ENCODE data around the gene AIFM1.
"Not testable (repeated sequence)": the region's sequence is repeated elsewhere in the genome, so short reads cannot be mapped to it uniquely, and the experiment has no call there.

The AIFM1 gene

DNA sequence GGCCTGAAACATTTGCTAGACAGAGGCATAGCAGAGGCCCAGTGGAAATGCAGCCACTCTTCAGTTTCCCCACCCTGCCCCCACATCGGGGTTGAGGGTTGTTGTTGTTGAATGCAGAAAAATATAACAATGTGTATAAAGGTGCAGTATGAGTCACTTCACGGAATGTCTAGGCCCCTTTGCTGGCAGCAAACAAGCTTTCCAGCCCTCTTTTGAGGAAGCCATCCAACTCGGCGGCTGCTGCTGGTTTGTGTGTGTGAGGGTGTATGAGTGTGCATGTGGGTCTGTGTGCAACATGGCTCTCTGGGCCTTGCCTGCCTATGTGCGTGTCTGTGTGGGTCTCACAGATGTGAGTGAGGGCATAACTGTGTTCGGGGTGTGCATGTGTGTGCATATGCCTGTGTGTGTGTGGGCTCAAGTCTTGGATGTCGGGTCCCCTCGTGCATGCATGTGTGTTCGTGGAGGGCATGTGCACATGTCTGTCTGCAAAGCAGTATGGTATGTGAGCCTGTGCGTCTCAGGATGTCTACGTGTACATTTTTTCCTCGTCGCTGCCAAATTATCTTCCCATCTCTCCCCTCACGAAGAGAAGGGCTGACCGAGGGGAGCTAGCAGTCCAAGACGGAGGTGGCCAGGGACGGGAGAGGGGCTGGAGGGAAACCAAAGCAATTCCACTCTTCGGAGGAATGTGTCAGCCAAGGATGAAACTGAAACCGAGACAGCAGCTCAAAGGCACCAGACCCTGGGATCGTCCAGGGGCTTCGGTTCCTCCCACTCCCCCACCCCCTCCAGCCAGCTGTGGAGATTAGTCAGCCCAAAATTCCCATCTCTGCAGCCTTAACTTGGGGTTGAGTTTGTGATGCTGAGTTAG lies 47.0 kb downstream of the AIFM1 start:
- DNase-seq (ENCODE audit: low read depth), result no peak

DNA sequence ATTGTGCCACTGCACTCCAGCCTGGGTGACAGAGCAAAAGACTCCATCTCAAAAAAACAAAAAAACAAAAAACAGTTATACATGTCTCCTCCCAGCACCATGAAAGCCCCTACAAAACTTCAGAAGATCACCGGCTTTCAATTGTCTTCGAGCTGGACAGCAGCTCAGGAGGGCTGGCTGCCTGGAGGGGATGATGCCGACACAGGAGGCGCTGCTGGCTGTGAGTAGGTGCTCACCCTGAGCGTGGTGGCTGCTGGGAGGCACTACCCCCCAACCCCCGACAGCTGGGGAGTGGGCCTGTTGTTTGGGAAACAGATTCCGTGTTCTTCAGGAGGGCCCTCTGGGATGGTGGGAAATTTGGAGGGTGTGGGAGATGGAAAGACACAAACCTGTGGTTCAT lies 48.5 kb downstream of the AIFM1 start:
- no peak for DNase-seq (ENCODE audit: low read depth)

DNA sequence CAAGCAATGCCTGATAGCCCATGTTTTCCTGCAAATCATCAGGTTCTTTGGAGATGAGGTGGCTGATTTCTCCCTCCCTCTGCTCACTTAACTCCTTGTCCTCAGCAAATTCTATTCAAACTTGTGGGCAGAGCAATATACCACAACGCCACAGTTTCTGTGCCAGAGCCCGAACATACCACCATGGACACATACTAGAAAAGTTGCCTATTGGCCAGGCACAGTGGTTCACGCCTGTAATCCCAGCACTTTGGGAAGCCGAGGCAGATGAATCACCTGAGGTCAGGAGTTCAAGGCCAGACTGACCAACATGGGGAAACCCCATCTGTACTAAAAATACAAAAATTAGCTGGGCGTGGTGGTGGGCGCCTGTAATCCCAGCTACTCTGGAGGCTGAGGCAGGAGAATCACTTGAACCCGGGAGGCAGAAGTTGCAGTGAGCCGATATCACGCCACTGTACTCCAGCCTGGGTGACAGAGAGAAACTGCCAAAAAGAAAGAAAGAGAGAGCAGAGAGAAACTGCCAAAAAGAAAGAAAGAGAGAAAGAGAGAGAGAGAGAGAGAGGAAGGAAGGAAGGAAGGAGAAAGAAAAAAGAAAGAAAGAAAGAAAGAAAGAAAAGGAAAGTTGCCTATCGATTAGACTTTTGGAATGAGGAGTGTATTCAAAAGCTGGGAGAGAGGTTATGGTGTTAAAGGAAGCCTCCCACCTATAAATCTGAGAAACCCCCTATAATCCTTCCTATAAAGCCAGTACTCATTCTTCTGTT lies 50.3 kb downstream of the AIFM1 start:
- not testable (repeated sequence) for DNase-seq (ENCODE audit: low read depth)

DNA sequence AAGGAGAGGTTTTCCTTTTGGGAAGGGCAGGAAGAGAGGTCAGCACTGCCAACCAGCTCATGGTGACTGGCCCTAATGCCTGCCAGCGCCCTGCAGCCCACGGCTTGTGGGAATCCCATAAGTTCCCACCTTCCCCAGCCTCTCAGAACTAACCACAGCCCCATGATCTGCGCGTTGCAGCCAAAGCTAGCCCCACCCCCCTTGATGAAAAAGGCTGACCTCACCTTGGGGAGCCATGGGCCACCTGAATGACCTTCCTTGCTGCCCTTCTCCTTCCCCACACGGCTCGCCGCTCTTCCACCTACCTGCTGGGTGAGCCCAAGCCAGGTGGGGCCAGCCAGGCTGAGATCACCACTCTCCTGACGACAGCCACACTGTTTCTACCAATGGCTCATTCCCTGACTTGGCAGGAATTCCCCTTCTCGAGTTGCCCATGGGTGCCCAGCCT lies 51.5 kb downstream of the AIFM1 start:
- DNase-seq (ENCODE audit: low read depth), result no peak

DNA sequence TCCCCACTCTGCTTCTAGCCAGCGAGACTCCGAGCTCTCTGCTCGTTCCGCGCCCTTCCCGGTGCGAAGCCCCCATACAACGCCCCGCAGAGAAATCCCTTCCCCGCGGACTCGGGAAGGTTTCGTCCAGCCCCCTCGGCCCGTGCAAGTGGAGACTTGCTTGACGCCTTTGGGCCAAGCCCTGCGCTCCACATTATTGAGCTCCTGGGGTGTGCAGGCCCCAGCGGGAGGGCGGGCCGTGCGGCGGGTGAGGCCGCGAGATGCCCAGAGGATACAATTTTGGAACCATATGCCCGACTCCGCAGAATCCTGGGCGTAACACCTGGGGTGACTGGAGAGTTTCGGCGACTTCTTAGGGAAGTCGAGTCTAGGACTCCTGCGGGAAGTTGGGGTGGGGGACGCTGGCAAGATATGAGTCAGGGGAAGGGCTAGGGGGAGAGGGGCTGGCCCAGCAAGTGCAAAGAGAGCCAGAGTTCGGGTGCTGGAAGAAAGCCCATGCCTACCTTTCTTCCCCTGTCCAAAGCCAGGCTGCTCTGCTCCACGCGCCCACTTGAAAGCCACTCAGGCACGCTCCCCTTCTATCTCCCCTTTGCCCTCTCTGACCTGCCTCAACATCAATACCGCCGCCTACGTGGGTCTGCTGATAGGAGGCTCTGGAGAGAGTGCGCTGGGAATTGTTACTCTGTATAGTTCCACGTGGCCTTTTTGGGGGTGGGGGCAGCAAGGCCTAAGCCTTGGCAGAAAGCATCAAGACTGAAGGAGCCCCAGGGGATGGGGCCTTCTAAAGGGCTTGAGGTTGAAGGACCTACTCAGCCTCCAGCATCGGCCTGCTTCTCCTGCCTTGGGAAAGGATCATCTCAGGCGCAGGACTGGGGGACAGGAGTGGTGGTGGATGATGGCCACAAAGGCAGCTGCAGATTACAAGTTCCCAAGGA lies 54.2 kb downstream of the AIFM1 start:
- DNase-seq (ENCODE audit: low read depth), result no peak

DNA sequence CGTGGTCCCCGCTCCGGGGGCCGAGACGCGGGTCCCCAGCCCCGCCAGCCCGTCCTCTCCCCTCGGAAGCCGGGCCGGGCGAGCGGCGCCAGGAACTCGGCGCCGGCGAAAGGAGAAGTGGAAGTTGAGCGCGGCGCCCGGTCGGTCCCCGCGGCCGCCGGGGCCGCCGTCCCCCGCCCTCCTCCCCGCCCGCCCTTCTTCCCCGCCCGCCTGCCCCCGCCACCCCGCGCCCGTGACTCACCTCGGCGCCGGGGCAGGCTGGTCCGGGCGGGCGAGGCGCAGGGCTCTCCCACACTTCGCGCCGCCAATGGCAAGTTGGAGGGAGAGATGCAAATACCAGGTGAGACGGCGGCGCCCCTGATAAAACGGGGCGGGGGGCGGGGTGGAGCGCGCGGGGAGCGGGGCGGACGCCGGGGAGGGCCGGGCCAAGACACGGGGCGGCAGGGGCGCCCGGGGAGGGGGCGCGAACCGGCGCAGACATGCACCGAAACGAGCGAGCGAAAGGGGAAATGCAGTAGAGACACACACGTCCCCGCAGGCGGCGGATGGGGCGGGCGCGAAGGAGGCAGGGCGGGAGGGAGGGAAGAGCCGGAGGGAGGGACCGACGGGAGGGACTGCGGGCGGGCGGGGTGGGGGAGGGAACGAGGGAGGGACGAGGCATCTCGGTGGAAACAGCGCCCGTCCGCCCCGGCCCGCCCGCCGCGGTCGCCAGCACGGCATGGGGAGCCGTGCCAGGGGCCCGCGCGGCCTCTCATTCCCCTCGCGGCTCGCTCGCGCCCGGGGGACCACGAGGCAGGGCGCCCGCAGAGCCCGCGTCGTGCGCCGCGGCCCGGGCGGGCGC lies 55.0 kb downstream of the AIFM1 start, which contains the start of gene ELF4:
TSS of gene ELF4 (minus strand) at position 119 of the 841 bp plus-strand sequence. CDS start 29,167 bp downstream, outside the sequence.
- DNase-seq (ENCODE audit: low read depth), result peak; percentile 41

DNA sequence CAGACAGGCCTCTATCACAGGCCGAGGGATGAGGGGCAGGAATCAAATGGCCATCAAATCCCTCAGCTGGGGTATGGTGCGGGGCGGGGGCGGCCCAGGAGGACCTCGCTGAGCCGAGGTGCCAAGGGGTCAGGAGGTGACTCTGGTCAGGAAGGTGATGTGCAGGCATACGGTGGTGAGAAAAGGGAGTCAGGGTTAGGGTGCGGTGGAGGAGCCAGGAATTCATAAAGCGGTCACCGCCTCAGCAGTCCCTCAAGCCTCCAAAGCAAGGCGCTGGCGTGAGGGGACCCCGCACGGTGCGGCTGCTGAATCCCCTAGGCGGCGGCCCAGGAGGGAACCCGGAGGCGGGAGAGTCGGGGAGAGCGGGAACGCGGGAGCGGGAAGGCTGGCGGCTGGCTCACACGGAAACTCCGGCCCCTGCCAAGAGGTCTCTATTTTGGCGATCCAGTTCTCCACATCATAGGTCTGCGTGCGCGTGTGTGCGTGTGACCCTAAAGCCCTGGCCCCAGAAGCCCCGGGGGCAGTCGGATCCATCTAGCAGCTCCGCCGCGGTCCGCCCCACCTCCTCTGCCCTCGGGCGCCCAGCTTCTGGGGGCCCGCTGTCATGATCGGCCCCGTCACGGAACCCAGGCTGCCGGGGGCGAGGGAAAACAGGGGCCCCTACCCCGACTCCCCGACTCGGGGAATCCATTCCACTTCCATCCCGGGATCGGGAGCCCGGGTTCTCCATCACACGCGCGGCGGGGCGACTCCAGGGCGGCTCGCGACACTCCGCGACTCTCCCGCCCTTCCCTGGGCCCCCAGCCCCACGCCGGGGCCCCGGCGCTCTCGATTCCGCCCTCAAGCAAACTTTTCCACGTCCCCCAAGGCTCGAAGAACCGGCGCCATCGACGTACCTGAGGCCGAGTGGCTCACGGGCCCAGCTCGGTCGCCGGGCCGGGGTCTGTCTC lies 55.9 kb downstream of the AIFM1 start:
- DNase-seq (ENCODE audit: low read depth), result no peak

DNA sequence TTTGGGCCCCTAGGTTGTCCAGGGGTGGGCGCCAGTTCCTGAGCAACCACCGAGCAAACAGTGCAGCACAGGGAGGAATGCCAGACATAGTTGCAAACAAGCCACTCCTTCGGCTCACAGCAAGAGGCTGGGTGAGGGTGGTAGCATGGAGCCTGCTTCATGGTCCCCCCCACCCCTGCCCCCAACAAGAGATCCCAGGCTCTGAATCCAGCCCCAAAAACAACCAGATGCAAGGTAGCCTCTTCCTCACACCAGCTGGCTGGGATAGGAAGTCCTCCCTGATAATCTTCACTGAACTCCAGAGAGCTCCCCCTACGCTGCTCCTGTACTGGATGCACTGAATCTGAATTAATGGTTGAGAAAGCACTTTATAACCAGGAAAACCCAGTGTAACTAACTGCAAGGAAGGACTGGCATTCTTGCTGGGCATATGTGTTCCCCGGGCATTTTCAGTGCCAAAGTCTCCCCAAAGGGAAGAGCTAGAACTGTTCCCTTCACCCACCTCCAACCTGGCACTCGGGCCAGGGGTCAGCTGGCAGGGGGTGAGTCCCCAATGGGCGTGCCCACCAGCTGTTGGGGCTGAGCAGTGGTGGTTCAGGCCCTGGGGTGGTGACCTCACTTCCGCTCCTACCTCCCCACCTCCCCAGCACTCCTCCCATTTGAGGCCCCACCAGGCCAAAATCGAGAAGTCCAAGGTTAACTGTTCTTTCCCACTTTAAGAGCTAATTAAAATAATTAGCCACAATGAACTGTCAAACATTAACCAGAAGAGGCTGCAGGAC lies 56.8 kb downstream of the AIFM1 start:
- DNase-seq (ENCODE audit: low read depth), result no peak

DNA sequence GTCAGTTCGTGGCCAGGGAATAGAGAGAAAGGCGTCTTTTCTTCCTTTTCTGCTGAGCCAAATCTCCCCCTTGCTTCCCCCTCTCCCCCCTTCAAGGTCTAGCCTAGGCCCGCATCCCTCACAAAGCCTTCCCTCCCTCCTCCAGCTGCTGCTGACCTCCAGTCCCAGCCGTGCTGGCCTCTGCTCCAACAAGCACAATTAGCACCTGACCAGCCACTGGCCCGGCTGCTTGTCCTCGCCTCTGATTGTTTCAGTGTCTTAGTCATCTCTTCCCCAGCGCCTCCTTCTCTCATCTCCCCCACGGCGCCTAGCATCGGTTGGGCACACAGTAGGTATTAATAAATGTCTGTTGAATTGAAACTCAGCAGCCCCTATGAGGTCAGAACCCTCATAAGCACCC lies 59.6 kb downstream of the AIFM1 start:
- DNase-seq (ENCODE audit: low read depth), result no peak

DNA sequence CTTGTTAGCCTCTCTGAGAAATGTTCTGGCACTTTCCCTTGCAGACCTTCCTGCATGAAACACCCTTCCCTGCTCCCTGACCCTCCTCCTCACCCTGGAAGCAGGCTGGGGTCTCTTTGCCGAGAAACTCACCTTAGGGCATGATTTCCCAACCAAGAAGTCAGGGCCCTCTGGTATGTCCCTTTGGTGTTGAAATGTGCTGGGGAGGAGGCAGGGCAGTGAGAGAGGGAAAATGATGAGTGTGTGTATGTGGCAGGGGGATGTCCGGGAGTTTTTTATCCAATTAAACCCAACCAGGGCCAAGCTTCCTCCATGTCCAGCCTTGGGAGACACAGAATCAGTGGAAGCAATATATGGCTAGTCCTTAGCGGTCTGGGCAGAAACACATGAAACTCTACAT lies 60.4 kb downstream of the AIFM1 start:
- DNase-seq (ENCODE audit: low read depth), result no peak

DNA sequence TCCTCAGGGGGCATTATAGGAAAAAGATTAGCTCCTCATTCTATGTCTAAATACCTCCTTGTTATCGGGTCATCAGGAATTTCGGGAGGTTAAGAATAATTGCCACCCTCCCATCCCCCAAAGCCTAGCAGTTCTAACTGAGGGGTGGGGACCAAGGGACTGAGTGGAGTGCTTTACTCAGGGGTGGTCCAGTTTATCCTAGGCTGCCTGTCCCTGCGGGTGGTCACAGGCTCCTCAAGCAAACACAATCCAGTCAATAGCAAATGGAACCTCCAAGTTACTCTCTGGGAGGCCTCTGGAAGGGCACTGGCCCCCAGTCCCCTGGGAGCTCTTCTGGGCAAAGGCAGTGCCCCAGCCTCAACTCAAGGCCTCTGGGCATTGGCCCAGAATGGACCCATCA lies 62.0 kb downstream of the AIFM1 start:
- no peak for DNase-seq (ENCODE audit: low read depth)

DNA sequence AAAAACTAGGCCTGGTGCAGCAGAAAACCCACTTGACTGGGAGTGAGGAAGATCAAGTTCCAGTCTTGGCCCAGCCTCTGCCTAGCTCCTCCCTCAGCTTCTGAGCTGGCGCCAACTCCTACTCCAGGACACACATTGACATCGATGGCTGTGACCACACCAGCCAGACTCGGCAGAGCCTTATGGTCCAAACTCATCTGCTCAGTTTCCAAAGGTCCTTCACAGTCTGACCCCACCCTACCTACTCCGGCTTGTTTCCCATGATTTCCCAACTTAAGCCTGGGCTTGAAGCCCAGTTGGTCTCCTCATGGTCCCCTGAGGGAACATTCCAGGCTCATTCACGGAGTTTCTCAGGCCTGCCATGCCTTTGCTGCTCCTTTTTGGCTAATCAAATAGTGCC lies 65.5 kb downstream of the AIFM1 start:
- DNase-seq (ENCODE audit: low read depth), result no peak

DNA sequence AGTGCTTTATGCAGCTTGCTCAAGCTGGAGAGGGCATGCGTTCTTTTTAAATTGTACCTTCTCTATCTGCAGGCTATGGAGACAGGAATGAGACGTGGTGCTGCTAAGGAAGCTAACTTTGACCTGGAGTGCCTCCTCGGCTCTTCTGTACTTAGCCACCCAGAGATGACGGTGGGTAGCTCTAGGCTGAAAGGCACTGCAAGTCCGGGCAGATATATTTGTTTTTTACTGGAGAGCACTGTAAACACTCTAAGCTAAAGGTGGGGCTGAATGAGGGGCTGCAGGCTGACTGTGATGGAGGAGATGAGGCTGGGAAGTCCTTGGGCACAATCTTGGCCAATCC lies 67.5 kb downstream of the AIFM1 start:
- no peak for DNase-seq (ENCODE audit: low read depth)

DNA sequence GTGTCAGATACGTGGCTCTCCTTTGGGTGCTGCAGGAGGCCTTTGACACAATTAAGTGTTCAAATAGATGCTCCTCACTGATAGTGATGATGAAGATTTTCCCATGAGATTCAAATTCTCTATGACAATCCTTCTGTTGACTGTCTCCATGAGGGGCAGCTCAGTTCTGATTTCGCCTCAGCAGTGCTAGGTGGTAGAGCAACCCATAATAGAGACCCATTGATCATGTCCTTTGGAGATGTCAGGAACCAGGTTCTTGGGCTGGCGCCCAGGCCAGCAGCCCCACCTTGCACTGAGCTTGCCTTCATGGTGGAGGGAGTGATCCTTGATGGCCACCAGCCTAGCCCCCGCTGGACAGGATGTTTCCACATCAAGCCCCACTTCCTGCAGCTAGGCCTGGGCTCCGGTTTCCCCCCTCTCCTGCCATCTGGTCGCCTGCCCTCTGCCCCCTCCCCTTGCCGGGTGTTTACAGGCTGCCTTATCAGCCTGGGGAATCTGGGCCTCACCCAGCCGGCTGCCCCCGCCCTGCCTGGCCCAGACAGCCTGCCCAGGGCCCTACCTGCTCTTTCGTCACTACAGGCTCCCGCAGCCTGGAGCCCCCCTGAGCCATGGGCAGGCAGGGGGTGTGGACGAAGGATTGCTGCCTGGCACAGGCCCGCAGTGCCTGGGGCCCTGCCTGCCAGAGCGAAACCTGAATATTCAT lies 68.0 kb downstream of the AIFM1 start:
- DNase-seq (ENCODE audit: low read depth), result no peak

DNA sequence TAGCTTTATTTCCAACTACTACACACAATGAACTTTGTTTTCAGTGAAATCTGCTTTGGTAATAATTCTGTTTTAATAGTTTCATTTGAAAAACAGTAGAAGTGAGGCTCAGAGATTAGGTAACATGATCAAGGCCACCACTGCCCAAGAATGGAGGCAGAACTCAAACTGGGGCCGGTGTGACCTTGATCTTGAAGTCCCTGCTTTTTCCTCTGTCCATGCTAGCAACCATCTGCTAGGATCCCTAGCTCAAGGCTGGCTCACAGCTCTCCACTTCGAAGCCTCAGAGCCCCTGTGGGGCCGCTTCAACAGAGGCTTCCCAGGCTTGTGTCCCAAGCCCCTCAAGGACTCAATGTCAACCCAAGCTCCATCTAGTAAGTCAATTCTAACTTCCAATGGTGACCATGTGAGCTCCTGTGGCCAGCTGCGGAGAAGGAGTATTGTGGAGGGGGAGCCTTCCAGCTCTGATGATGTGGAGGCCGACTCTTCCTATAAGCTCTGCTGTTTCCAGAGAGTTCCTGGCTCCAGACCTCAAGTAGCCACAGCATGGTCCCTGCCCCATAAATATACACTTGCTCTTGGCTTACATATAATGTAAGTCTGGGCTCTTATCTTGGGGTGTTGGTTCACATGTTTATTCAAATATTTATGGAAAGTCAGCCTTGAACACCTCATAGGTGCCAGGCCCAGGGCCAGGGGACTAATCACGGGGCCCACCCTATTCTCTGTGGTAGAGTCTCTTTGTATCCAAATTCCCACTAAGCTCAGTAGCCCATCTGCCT lies 70.2 kb downstream of the AIFM1 start:
- DNase-seq (ENCODE audit: low read depth), result no peak

DNA sequence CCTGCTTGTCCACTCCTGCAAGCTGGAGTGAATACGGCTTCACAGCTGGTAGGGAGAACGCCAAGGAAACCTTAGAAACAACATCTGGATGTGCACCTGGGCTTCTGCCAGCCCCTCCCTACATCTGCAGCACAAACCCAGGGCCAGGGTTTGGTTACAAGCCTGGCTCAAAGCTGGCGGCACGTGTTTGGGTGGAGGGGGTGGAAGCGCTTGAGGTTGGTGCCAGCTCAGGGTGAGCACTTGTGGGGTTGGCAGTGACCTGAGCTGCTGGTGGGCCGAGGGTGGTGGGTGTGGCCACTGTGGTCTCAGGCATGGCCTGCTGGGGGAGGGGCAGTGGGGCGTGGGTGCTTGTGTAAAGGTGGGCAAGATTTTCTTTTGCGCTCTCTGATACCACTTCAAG lies 70.9 kb downstream of the AIFM1 start:
- no peak for DNase-seq (ENCODE audit: low read depth)

DNA sequence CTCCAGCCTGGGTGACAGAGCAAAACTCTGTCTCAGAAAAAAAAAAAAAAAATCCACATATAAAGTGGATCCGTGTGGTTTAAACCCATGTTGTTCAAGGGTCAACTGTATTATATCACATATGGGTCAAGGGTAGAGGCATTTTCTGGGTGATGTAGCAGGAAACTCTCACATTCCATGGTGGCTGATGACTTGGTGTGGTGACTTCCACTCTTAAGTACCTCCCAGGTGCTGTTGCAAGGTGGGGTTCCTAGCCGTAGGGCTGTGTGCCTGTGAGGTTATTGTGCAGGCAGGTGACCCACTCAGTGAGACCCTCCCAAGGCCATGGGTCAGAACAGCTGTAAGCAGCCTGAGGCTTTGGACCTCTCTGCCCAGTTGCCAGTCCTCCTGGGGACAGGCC lies 72.4 kb downstream of the AIFM1 start:
- DNase-seq (ENCODE audit: low read depth), result no peak

DNA sequence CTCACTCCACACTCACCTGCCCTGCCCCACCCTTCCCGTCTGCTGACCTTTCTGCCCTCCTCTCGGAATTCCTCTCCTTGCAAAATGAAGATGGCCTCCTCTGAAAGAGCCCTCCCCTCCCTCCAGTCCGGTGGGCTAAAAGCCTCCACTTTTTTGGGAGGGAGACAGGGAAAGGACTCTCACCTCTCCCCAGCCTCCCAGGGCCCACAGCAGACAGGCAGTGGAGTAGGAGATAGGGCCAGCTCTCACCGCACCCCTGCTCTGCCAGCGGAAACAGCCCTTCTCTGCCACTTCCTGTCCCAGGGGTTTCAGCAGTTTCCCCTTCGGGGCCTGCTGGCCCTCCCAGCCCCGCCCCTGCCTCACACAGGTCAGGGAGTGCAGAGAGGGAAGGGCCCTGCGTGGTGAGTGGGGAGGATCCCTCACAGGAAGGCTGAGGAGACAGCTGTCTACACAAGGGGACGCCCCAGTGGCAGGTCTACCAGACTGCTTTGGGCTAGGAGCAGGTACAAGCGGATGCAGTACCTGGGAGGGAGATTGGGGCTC lies 73.6 kb downstream of the AIFM1 start:
- peak; percentile 79 for DNase-seq (ENCODE audit: low read depth)

Data from stimulated activated CD8-positive, alpha-beta memory T cell treated with anti-CD3 and anti-CD28 coated beads, Interleukin-4, amount 100 ng/mL, for 24 hours (primary cell).